ENCODE measurements around the gene RELB.

Gene RELB

GRCh38 chr19:45027371-45027770 lies 26.1 kb downstream of the RELB start:
- H3K27ac ChIP-seq (ENCODE audit: low read length): no peak overlapping the region
- H3K36me3 ChIP-seq (ENCODE audit: control insufficient read depth in 1 of 2, insufficient read depth in 2 of 2, low read length in 2 of 2): peaks cover 14 to 34% of the 10 kb centered on the region in 2 donors
- H3K4me1 ChIP-seq (ENCODE audit: control insufficient read depth in 1 of 2, insufficient read depth in 2 of 2, low read length in 2 of 2): no peaks in the 10 kb centered on the region
- H3K27me3 ChIP-seq (ENCODE audit: low read depth, low read length): no peaks in the 10 kb centered on the region
- no peak overlapping the region for H3K4me3 ChIP-seq (ENCODE audit: low read depth in 1 of 2, low read length in 2 of 2)
- no peaks in the 10 kb centered on the region for H3K9me3 ChIP-seq (ENCODE audit: control insufficient read depth in 1 of 2, low read length in 2 of 2)

- Histone ChIP-seq H3K4me3 (ENCODE audit: low read depth in 1 of 2, low read length in 2 of 2) (no peak overlapping the region), H3K27ac (ENCODE audit: low read length) (no peak overlapping the region), H3K9me3 (ENCODE audit: control insufficient read depth in 1 of 2, low read length in 2 of 2) (no peaks in the 10 kb centered on the region), H3K36me3 (ENCODE audit: control insufficient read depth in 1 of 2, insufficient read depth in 2 of 2, low read length in 2 of 2) (peaks cover 21 to 42% of the 10 kb centered on the region in 2 donors), H3K27me3 (ENCODE audit: low read depth, low read length) (no peaks in the 10 kb centered on the region), H3K4me1 (ENCODE audit: control insufficient read depth in 1 of 2, insufficient read depth in 2 of 2, low read length in 2 of 2) (no peaks in the 10 kb centered on the region)
These were observed 29.6 kb downstream of the RELB start for GRCh38 chr19:45030825-45031224.

- Histone ChIP-seq H3K36me3 (ENCODE audit: control insufficient read depth in 1 of 2, insufficient read depth in 2 of 2, low read length in 2 of 2) (peaks cover 21 to 45% of the 10 kb centered on the region in 2 donors), H3K9me3 (ENCODE audit: control insufficient read depth in 1 of 2, low read length in 2 of 2) (no peaks in the 10 kb centered on the region), H3K4me3 (ENCODE audit: low read depth in 1 of 2, low read length in 2 of 2) (no peak overlapping the region), H3K27ac (ENCODE audit: low read length) (no peak overlapping the region), H3K27me3 (ENCODE audit: low read depth, low read length) (no peaks in the 10 kb centered on the region), H3K4me1 (ENCODE audit: control insufficient read depth in 1 of 2, insufficient read depth in 2 of 2, low read length in 2 of 2) (no peaks in the 10 kb centered on the region)
These were observed 31.2 kb downstream of the RELB start for GRCh38 chr19:45032421-45032820.

GRCh38 chr19:45035755-45036154 lies 34.5 kb downstream of the RELB start:
- H3K4me3 ChIP-seq (ENCODE audit: low read depth in 1 of 2, low read length in 2 of 2): no peak overlapping the region
- no peak overlapping the region for H3K27ac ChIP-seq (ENCODE audit: low read length)
- H3K36me3 ChIP-seq (ENCODE audit: control insufficient read depth in 1 of 2, insufficient read depth in 2 of 2, low read length in 2 of 2): peaks cover 22 to 35% of the 10 kb centered on the region in 2 donors
- H3K4me1 ChIP-seq (ENCODE audit: control insufficient read depth in 1 of 2, insufficient read depth in 2 of 2, low read length in 2 of 2): peaks cover 13 to 20% of the 10 kb centered on the region in 2 donors
- H3K27me3 ChIP-seq (ENCODE audit: low read depth, low read length): no peaks in the 10 kb centered on the region
- no peaks in the 10 kb centered on the region for H3K9me3 ChIP-seq (ENCODE audit: control insufficient read depth in 1 of 2, low read length in 2 of 2)

GRCh38 chr19:45037393-45038169 lies 36.3 kb downstream of the RELB start:
- Histone ChIP-seq H3K27me3 (ENCODE audit: low read depth, low read length) (no peaks in the 10 kb centered on the region), H3K4me3 (ENCODE audit: low read depth in 1 of 2, low read length in 2 of 2) (no peak overlapping the region), H3K36me3 (ENCODE audit: control insufficient read depth in 1 of 2, insufficient read depth in 2 of 2, low read length in 2 of 2) (peaks cover 26 to 36% of the 10 kb centered on the region in 2 donors), H3K27ac (ENCODE audit: low read length) (no peak overlapping the region), H3K9me3 (ENCODE audit: control insufficient read depth in 1 of 2, low read length in 2 of 2) (no peaks in the 10 kb centered on the region), H3K4me1 (ENCODE audit: control insufficient read depth in 1 of 2, insufficient read depth in 2 of 2, low read length in 2 of 2) (peaks cover 19 to 34% of the 10 kb centered on the region in 2 donors)

- H3K4me1 ChIP-seq (ENCODE audit: control insufficient read depth in 1 of 2, insufficient read depth in 2 of 2, low read length in 2 of 2): peaks cover 19 to 34% of the 10 kb centered on the region in 2 donors
- no peaks in the 10 kb centered on the region for H3K9me3 ChIP-seq (ENCODE audit: control insufficient read depth in 1 of 2, low read length in 2 of 2)
- no peaks in the 10 kb centered on the region for H3K27me3 ChIP-seq (ENCODE audit: low read depth, low read length)
- peak within 1 kb of the TSS; percentile 85 to 93 for H3K4me3 ChIP-seq (ENCODE audit: low read depth in 1 of 2, low read length in 2 of 2)
- H3K36me3 ChIP-seq (ENCODE audit: control insufficient read depth in 1 of 2, insufficient read depth in 2 of 2, low read length in 2 of 2): peaks cover 26 to 39% of the 10 kb centered on the region in 2 donors
- H3K27ac ChIP-seq (ENCODE audit: low read length): peak within 1 kb of the TSS; percentile 87
These were observed 37.9 kb downstream of the RELB start, which contains the start of gene CLASRP for GRCh38 chr19:45038931-45039893. CLASRP (plus strand) TSS chr19:45039045; CDS start chr19:45040213, 1,168 bp downstream.

GRCh38 chr19:45040059-45040771 lies 39.0 kb downstream of the RELB start:
- Histone ChIP-seq H3K9me3 (ENCODE audit: control insufficient read depth in 1 of 2, low read length in 2 of 2) (no peaks in the 10 kb centered on the region), H3K4me3 (ENCODE audit: low read depth in 1 of 2, low read length in 2 of 2) (peak overlapping the region; percentile 85 to 93), H3K36me3 (ENCODE audit: control insufficient read depth in 1 of 2, insufficient read depth in 2 of 2, low read length in 2 of 2) (peaks cover 36 to 46% of the 10 kb centered on the region in 2 donors)

GRCh38 chr19:45041125-45041524 lies 39.9 kb downstream of the RELB start:
- Histone ChIP-seq H3K27me3 (ENCODE audit: low read depth, low read length) (no peaks in the 10 kb centered on the region), H3K36me3 (ENCODE audit: control insufficient read depth in 1 of 2, insufficient read depth in 2 of 2, low read length in 2 of 2) (peaks cover 44 to 49% of the 10 kb centered on the region in 2 donors), H3K27ac (ENCODE audit: low read length) (no peak overlapping the region), H3K4me1 (ENCODE audit: control insufficient read depth in 1 of 2, insufficient read depth in 2 of 2, low read length in 2 of 2) (peaks cover 27 to 50% of the 10 kb centered on the region in 2 donors), H3K9me3 (ENCODE audit: control insufficient read depth in 1 of 2, low read length in 2 of 2) (no peaks in the 10 kb centered on the region), H3K4me3 (ENCODE audit: low read depth in 1 of 2, low read length in 2 of 2) (no peak overlapping the region)

More at GRCh38 chr19:45040059-45040771, 39.0 kb downstream of the RELB start:
- H3K4me1 ChIP-seq (ENCODE audit: control insufficient read depth in 1 of 2, insufficient read depth in 2 of 2, low read length in 2 of 2): peaks cover 19 to 41% of the 10 kb centered on the region in 2 donors
- no peaks in the 10 kb centered on the region for H3K27me3 ChIP-seq (ENCODE audit: low read depth, low read length)
- H3K27ac ChIP-seq (ENCODE audit: low read length): peak overlapping the region; percentile 87

GRCh38 chr19:45045671-45046353 lies 44.5 kb downstream of the RELB start:
- no peak overlapping the region for H3K27ac ChIP-seq (ENCODE audit: low read length)
- H3K27me3 ChIP-seq (ENCODE audit: low read depth, low read length): no peaks in the 10 kb centered on the region
- H3K9me3 ChIP-seq (ENCODE audit: control insufficient read depth in 1 of 2, low read length in 2 of 2): no peaks in the 10 kb centered on the region
- H3K36me3 ChIP-seq (ENCODE audit: control insufficient read depth in 1 of 2, insufficient read depth in 2 of 2, low read length in 2 of 2): peaks cover 36 to 41% of the 10 kb centered on the region in 2 donors
- H3K4me1 ChIP-seq (ENCODE audit: control insufficient read depth in 1 of 2, insufficient read depth in 2 of 2, low read length in 2 of 2): peaks cover 19 to 50% of the 10 kb centered on the region in 2 donors
- no peak overlapping the region for H3K4me3 ChIP-seq (ENCODE audit: low read depth in 1 of 2, low read length in 2 of 2)

GRCh38 chr19:45046355-45046754 lies 45.1 kb downstream of the RELB start:
- peaks cover 16 to 45% of the 10 kb centered on the region in 2 donors for H3K4me1 ChIP-seq (ENCODE audit: control insufficient read depth in 1 of 2, insufficient read depth in 2 of 2, low read length in 2 of 2)
- H3K27ac ChIP-seq (ENCODE audit: low read length): no peak overlapping the region
- no peaks in the 10 kb centered on the region for H3K9me3 ChIP-seq (ENCODE audit: control insufficient read depth in 1 of 2, low read length in 2 of 2)
- H3K4me3 ChIP-seq (ENCODE audit: low read depth in 1 of 2, low read length in 2 of 2): no peak overlapping the region
- peaks cover 34 to 39% of the 10 kb centered on the region in 2 donors for H3K36me3 ChIP-seq (ENCODE audit: control insufficient read depth in 1 of 2, insufficient read depth in 2 of 2, low read length in 2 of 2)
- H3K27me3 ChIP-seq (ENCODE audit: low read depth, low read length): no peaks in the 10 kb centered on the region

All from muscle layer of duodenum (tissue), 2 donors.